Activated CD4-positive, CD25-positive, alpha-beta regulatory T cell treated with anti-CD3 and anti-CD28 coated beads, Interleukin-2, amount 50 U/mL, for 72 hours (primary cell): ENCODE data around the gene MRPS26.

ENCODE experiments used
- DNase-seq: peaks from one replicate; pipeline ENCODE4 v3.0.0; 2021

The MRPS26 gene

DNA sequence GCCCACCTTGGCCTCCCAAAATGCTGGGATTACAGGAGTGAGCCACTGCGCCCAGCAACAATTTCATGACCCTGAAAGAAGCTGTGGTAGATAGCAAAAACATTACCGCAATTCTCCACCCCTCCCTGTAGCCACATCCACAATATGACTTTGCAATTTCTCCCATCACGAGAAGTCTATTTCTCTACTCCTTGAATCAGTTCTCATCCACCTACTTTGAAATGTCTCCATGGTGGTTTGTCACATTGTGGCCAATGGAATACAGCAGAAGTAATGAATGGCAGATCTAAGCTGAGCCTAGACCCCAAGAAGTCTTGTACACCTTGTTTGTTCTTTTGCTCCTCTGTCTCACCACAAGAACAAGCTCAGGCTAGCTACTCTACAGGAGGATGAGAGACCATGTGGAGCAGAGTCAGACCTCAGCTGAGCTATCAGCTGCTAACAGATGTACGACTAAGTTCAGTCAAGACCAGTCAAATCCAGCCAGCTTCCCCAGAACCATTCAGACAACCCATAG, 31.8 kb downstream of the MRPS26 start:
- DNase-seq: no peak

DNA sequence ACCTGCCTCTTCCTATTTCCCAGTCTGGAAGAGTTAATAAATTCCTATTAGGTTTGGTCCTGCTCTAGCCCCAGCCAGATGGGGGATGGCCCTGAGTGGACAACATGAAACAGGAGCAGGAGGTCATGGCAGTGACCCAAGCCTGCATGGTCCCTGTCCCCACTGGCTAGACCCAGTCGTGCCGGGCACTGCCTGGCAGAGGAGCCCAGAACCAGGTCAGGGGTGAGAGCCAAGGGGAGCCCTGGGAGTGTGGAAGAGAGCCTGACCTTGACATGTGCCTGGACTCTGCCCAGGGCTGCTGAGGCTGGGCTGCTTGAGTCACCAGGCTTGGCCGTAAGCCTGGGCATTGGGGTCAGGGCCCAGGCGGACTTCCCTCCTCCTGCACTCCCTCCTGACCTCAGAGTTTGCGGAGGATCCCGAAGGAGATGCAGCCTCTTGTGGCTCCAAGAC, 35.1 kb downstream of the MRPS26 start:
- DNase-seq: no peak

DNA sequence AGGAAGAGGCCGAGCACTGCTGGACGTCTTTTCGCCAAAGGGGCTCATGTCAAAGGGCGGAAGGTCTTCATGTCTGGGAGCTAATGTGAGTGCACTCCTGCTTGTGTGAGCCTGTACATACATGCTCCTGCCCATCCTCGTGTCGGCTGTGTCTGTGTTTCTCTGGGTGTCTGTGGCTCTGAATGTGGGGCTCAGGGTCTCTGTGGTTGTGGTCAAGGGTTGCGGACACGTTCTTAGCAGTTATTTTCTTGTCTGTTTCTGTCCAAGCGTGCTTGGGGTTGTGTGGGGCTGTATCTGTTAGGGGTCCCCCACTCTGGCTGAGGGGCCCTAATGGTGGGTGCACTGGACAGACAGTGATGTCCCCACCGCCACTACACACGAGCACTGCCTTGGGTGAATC, 35.8 kb downstream of the MRPS26 start:
- DNase-seq: no peak

DNA sequence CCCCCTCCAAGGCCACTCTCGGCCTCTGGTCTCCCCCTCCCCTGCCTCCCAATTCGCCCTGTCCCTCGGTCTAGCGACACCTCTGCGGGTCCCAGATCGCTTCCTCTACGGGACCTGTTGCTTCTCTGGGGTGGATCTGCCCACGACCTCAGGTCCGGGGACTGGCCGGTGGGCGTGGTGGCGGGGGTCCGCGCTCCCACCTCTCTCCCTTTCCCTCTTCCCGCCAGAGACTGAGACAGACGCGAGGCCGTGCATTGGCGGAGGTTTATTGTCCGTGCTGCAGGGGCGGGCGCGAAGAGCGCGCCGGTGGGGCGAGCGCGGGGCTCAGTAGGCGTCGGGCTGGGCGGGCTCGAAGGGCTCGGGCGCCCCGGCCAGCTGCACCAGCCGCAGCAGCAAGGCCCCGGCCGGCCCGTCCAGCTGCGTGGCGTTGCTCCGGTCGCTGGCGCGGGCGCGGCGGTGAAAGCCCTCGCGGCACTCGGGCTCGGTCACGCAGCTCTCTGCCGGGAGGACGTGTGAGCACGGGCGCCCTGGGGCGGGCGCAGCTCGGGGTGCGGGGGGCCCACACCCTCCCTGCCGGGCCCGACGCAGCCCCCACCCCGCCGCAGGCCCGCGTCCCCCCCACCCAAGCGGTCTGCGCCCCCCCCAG, 36.6 kb downstream of the MRPS26 start:
- no peak for DNase-seq

DNA sequence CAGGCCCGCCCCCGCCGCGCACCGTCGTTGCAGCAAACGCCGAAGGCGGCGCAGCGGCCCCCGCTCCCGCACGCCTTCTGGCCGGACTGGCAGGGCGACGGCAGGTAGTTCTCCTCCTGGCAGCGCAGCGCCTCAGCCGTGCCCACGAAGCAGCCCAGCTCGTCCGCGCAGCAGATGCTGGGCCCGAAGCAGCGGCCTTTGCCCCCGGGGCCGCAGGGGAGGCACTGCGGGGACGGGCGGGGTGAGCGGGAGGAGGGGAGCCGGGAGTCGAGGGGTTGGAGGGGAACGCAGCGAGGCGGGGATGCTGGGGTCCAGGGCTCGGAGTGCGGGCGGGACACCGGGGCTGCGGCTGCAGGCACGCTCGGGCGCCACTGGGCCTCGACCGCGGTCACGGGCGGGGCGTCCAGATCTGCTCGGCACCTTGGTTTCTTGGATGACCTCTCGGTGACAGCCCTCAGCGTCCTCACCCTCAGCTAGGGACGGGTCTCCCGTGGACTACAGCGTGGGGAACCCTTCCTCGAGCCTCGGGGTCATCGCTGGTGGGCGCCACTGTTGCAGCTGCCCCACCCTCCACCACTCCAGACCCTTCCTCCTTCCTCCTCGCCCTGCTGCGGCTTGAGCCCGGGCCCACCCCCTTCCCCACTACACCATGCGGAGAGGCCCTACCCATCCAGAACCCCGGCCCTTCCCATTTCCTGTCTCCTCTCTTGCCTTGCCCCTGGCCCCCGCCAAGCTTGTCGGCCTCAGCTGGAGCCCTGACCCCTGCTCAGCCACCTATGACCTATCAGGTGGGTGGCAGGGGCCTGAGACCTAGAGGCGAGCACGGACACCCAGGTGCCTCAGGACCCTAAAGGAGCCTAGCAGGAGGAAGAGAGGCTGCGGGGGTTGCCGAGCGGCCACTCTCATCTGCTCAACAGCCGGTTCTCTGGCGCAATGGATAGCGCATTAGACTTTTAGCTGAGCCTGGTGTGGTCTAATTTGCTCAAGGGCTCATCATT, 37.4 kb downstream of the MRPS26 start:
- no peak for DNase-seq

DNA sequence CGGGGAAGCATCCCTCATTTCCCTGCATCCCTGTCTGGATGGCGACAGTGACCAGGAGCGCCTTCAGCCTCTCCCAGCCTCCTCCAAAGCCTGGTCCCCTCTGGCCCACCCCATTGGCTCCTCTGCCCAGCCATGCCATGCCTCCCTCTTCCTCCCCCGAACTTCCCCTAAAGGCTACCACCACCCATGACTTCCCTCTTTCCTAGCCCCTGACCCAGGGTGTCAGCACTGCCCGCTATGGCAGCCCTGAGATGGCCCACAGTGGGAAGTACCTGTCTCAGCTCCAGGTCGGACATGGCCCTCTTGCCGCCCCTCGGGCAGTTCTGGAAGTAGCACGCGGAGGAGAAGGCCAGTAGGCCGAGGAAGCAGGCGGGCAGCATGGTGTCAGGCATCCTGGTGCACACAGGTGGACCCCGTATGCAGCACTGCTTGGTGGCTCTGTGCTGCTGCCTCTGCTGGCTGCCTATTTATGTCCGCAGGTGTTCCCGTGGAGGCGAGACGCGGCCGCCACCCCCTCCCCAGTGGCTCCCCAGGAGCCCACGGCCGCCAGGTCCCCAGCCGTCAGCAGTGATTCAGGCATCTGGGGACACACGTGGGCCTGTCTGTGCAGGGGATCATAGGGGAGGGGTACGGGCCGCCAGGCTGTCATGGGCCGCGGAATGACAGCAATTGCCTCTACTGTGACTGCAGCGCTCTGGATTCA, 38.6 kb downstream of the MRPS26 start, which contains the start of gene AVP:
Gene AVP (minus strand): TSS at position 442 of the 703 bp plus-strand sequence. CDS start 50 bp downstream, at position 392.
- no peak for DNase-seq

DNA sequence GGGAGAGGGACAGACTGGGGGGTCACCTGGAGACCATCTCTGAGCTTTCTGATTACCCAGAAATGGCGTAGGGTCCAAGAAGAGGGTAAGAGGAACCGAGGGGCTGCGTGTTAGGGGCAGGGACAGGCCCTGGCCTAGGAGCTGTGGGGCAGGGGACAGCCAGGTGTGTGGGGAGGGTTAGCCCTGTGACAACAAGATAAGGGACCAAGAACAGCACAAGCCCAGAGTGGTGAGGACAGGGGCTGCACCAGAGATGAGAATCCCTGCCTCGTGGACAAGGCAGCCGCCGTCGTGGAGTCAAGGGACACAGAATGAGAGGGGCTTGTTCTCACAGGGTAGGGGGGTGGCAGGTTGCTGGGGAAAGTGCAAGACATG, 39.1 kb downstream of the MRPS26 start:
- DNase-seq: no peak

DNA sequence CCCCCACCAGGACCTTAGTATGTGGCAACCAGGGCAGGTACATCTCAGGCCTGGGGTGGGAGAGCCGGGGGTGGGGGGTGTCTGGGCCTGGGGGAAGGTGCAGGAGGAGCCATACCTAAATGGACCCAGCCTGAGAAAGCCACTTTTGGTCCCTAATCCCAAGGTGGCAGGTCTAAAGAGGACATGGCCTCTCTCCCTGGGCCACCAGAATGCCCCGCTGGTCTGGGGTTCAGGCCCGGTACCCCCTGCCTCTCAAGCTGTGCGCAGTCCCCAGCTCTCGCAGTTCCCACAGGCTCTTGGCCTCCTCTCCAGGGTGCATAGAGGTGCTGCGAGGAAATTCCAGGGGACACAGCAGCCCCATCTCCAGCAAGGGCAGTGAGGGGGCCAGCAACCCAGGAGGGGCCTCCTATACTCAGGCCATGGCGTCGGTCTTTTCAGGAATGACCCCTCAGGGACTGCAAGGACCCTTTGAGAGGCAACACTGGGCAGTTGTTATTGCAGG, 39.8 kb downstream of the MRPS26 start:
- DNase-seq: no peak

DNA sequence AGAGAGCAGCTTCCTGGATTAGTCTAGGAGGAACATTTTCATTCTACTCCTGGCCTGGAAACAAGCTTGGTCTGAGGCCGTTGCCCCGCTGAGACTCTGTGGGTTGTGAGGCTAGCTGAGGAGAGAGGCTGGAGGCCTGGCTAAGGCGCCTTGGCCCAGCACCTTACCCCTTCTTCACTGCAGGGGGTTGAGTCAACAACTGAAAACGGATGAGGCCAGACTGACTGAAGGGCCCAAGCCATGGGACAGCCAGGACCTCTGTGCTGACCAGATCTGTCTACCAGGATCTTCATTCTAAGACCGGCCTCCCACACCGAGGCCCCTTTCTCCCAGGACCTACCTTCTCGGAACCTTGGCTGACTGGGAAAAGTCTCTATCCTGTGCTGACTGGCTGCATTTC, 42.2 kb downstream of the MRPS26 start:
- no peak for DNase-seq

DNA sequence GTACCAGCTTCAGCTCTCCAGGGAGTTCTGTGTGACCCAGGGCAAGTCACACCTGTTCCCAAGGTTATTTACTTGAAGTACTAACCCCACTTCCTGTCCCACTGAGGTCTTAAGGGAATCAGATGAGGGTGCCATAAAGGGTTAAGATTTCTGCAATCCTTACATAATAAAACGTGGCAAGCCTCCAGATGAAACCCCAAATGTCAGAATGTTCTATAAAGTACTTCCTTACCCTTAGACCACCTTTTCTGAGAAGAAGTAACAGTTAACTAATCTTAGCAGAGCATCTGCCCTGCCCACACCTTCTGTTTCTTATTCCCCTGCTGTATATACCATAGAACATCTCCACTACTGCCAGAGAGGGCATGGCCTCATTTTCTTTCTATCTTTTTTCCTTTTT, 44.7 kb downstream of the MRPS26 start:
- DNase-seq: no peak

DNA sequence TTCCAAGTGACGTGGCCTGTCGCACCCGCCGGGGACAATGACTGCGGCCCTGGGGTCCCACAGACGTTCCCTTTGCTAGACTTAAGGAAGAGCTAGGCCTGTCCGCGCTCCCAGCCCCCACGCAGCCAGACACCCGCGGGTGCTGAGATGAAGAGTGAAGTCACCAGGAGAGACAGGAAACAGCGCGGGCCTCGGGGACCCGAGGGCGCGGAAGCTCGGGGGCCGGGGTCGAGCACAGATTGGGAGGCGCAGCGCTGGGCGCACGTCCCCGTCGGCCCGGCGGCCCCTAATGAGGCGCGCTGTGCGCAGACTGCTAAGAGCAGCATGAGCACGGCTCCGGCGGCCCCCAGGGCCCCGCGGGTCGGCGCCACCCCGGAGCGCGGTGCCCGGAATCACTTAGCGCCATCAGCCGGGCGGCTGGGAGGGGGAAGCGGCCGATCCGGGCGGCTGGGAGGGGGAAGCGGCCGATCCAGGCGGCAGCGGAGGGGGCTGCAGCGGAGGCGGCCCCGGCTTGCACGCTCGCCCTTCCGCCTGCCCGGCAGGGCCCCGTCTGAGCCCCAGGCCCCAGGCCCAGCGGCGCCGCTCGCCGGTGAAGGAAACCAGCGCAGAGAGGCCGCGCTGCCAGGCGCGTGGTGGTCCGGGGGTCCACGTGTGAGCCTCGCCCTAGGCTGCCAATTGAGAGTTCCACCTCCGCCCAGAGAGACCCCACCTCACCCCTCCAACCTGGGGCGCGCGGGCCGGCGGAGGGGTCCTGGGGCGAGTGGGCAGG, 46.9 kb downstream of the MRPS26 start:
- no peak for DNase-seq

DNA sequence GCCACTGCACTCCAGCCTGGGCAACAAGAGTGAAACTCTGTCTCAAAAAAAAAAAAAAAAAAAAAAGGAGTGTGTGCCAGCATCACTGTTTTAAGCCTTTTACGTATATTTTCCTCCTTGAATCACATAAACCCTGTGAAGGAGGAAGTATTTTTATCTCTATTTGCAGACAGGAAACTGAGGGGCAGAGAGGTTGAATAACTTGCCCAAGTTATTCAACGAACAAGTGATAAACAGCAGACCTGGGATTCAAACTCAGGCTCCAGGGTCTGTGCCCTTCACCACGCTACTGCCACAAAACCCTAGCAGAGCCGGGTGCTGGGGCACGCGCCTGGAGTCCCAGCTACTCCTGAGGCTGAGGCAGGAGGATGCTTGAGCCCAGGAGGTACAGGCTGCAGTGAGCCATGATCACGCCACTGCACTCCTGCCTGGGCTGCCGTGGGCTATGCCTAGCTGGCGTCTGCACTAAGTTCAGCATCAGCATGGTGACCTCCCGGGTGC, 48.1 kb downstream of the MRPS26 start:
- DNase-seq: no peak

DNA sequence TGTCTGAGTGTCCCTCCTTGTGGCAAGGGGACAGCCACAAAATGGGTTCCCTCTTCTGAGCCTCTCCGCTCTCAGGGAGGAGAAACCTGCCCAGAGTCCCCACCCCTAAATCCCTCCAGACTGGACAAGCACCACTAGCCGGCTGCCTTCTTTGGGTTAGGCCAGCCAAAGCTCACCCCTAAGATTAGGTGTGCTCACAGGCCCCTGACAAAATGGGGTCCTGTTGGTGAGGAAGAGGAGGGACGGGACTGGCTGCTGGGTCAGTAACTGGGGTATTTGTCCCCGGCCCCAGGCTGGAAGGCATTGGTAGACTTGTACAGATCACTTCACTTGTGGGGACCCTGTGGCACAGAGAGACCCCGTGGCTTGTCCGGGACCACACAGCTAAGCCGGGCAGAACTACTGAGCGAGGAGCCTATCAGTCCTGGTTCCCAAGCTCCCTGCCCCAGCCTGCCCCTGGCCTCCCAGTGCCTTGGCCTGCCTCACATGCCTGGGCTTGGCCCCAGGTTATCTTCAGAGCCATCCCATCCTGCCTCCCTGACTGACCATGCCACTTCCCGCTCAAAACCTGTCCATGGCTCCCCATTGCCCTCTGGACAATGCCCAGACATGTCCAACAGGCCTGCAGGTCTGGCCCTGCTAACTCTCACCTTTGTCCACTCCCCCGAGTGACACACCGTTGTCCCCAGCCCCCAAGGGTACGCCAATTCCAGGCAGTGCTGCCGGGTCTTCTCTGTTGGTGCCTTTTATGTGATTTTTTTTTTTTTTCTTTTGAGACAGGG, 49.2 kb downstream of the MRPS26 start:
- no peak for DNase-seq
